Lung (tissue), 12 donors: ENCODE data around the gene CYP24A1. TPM values are rescaled to one million over a fixed set of nuclear protein-coding genes. Genes with fewer than 3 reads are reported as not detected.
"Not testable (repeated sequence)": the region's sequence is repeated elsewhere in the genome, so short reads cannot be mapped to it uniquely, and the experiment has no call there.

ENCODE experiments used
- ATAC-seq: fragments of 200-7000 bp; cut with Tn5 transposase; one replicate; pipeline ENCODE4 v1.9.1; 2020; ENCODE audit warnings: moderate number of reproducible peaks; ENCODE audit not compliant: insufficient read depth, low FRiP score
- DNase-seq, 3 donors: peaks; one replicate each; pipeline ENCODE4 v3.0.0-alpha.2; 2013 to 2017
- H3K27ac ChIP-seq, 2 donors: one replicate each; pipeline ENCODE4 v1.5.1; 2013; ENCODE audit warnings: mild to moderate bottlenecking in 2 of 2, moderate library complexity in 2 of 2, control low read depth in 1 of 2, inconsistent platforms in 1 of 2, low read depth in 1 of 2, low read length in 1 of 2
- H3K27me3 ChIP-seq, 3 donors: one replicate each; pipeline ENCODE4 v1.5.1; 2013; ENCODE audit warnings: low read length in 2 of 3; ENCODE audit not compliant: control insufficient read depth in 3 of 3, insufficient read depth in 3 of 3
- H3K36me3 ChIP-seq, 4 donors: one replicate each; pipeline ENCODE4 v1.5.1; 2013; ENCODE audit warnings: low read length in 4 of 4, mild to moderate bottlenecking in 1 of 4, moderate library complexity in 1 of 4; ENCODE audit not compliant: control insufficient read depth in 4 of 4, insufficient read depth in 4 of 4
- H3K4me1 ChIP-seq, 5 donors: one replicate each; pipeline ENCODE4 v1.5.1; 2013; ENCODE audit warnings: low read length in 5 of 5, mild to moderate bottlenecking in 2 of 5, moderate library complexity in 1 of 5; ENCODE audit not compliant: control insufficient read depth in 5 of 5, insufficient read depth in 5 of 5
- H3K4me3 ChIP-seq: one replicate; pipeline ENCODE4 v1.5.1; 2013; ENCODE audit warnings: mild to moderate bottlenecking, control low read depth, moderate library complexity
- H3K9ac ChIP-seq, 2 donors: one replicate each; pipeline ENCODE4 v1.5.1; 2013; ENCODE audit warnings: low read length in 2 of 2, control low read depth in 1 of 2; ENCODE audit not compliant: insufficient read depth in 1 of 2
- H3K9me3 ChIP-seq, 4 donors: one replicate each; pipeline ENCODE4 v1.5.1; 2013; ENCODE audit warnings: low read length in 3 of 4, mild to moderate bottlenecking in 1 of 4, moderate library complexity in 1 of 4; ENCODE audit not compliant: control insufficient read depth in 4 of 4, insufficient read depth in 3 of 4
- CTCF ChIP-seq: IDR thresholded peaks from 2 replicates; pipeline ENCODE4 v1.5.1; 2012; ENCODE audit warnings: mild to moderate bottlenecking; ENCODE audit errors: control extremely low read depth, extremely low read depth
- WGBS, 2 donors: extraction: QIAGEN DNeasy Blood & Tissue Kit; methylation state at CpG; one replicate each; pipeline ENCODE4 v1.1.7; 2013; 5-methylcytosine and 5-hydroxymethylcytosine counted together
- polyA plus RNA-seq, 2 donors: library from polyadenylated mRNA; stranded (reverse); fragments of 200-250 nt; gene quantifications; one replicate each; pipeline ENCODE4 v1.2.1, GENCODE V29; 2013
- total RNA-seq, 2 donors: library from RNA; depleted of rRNA in 1 of 2; stranded (reverse); fragments of >200 nt in 1 of 2; gene quantifications; one replicate each; pipeline ENCODE4 v1.2.1, GENCODE V29; 2014 to 2021
- donor health status: control.
- donor health status: control.
- donor health status: Bipolar disorder and iron deficiency.
- donor health status: healthy.
- donor health status: DM: yes; HTN: yes; CAD: no.

Gene CYP24A1
- total and polyA plus RNA-seq, 4 donors = 0.30 to 5.9 (median 1.1) TPM

- Histone ChIP-seq H3K9me3 (no peaks in the 10 kb centered on the region), H3K4me1 (peaks cover 0 to 14% (median 3%) of the 10 kb centered on the region in 5 donors), H3K27ac (no peak overlapping the region), H3K4me3 (no peak overlapping the region), H3K27me3 (no peaks in the 10 kb centered on the region), H3K9ac (no peak overlapping the region), H3K36me3 (no peaks in the 10 kb centered on the region)
- ATAC-seq (no peak), DNase-seq (no peak)
- no peak for TF ChIP-seq CTCF
- 93 to 95% methylated on average over 3 of the region's 3 CpGs for WGBS, 2 donors
These were observed 44.4 kb downstream of the CYP24A1 start for GRCh38 chr20:54129350-54129749.

GRCh38 chr20:54127855-54128574 is 45.8 kb downstream of the CYP24A1 start:
- Histone ChIP-seq H3K27ac (no peak overlapping the region), H3K9me3 (no peaks in the 10 kb centered on the region), H3K9ac (no peak overlapping the region), H3K36me3 (no peaks in the 10 kb centered on the region), H3K4me3 (no peak overlapping the region), H3K27me3 (no peaks in the 10 kb centered on the region), H3K4me1 (peaks cover 0 to 12% (median 3%) of the 10 kb centered on the region in 5 donors)
- TF ChIP-seq CTCF = no peak
- ATAC-seq (no peak), DNase-seq (no peak)
- 85 to 92% methylated on average over 7 of the region's 7 CpGs for whole genome bisulfite sequencing, 2 donors

GRCh38 chr20:54126806-54127655 is 46.8 kb downstream of the CYP24A1 start:
- H3K4me1 ChIP-seq = peaks cover 0 to 5% (median 3%) of the 10 kb centered on the region in 5 donors
- H3K9me3 ChIP-seq = no peaks in the 10 kb centered on the region
- no peak overlapping the region for H3K4me3 ChIP-seq
- H3K27ac ChIP-seq = no peak overlapping the region
- DNase-seq = no peak
- WGBS, 2 donors = 71 to 81% methylated on average over 3 of the region's 3 CpGs
- H3K27me3 ChIP-seq = no peaks in the 10 kb centered on the region
- no peak for TF ChIP-seq CTCF
- no peak overlapping the region for H3K9ac ChIP-seq
- no peak for ATAC-seq
- H3K36me3 ChIP-seq = no peaks in the 10 kb centered on the region

GRCh38 chr20:54126328-54126727 is 47.5 kb downstream of the CYP24A1 start:
- not testable (repeated sequence) for H3K27me3 ChIP-seq, H3K9ac ChIP-seq, H3K4me3 ChIP-seq, ATAC-seq, DNase-seq, H3K4me1 ChIP-seq, H3K27ac ChIP-seq, H3K9me3 ChIP-seq, H3K36me3 ChIP-seq
- WGBS, 2 donors = 95 to 99% methylated on average over 12 of the region's 12 CpGs
